ENCODE measurements around the gene CYB5R3. TPM values are rescaled to one million over a fixed set of nuclear protein-coding genes. Genes with fewer than 3 reads are reported as not detected.
"Not testable (repeated sequence)": the region's sequence is repeated elsewhere in the genome, so short reads cannot be mapped to it uniquely, and the experiment has no call there.

CYB5R3 gene
- total RNA-seq, 1 donor from 2014 or later = 243 TPM

DNA sequence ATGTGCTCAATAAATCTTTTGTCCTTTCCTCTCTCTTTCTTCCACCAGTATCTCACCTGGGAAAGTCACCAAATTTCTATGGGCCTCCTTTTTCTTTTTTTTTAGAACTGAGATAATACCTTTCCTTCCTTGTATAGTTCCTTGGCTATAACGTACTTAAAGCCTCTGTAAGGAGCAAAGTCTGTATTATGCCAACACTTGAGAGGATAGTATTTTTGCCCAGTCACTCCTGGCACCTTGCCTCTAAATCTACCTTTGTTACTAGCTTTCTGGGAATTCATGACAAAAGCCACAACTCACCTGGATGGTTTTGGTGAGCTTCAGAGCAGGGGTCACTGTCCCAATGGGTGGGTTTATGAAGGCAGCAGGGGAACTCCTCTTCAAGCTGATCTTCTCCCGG lies 46.7 kb downstream of the CYB5R3 start:
- DNase-seq (ENCODE audit: low spot score) = no peak

GRCh38 chr22:42601879-42602465 lies 47.2 kb downstream of the CYB5R3 start:
- no peak for DNase-seq (ENCODE audit: low spot score)

- DNase-seq (ENCODE audit: low spot score) = no peak
Observed at GRCh38 chr22:42596863-42597530, 52.2 kb downstream of the CYB5R3 start.

DNA sequence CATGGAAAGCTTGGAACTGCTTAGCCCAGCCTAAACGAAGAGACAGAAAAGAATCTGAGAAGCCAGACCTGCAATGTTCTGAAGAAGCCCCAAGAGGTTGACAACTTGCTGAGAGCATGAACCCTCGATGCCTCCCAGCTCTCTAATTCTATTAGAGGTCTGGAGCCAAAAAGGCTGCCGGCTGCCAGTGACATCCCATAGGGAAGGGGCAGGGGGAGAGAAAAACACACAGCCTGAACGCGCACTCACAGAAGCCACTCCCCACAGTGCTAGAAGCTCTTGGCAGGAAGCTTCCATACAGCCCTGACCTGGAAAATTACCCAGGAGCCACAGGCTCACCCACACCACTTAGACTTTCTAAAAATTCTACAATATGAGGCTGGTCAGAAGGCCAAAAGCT lies 52.9 kb downstream of the CYB5R3 start:
- DNase-seq (ENCODE audit: low spot score) = no peak

GRCh38 chr22:42595434-42595833 lies 53.8 kb downstream of the CYB5R3 start:
- no peak for DNase-seq (ENCODE audit: low spot score)

- DNase-seq (ENCODE audit: low spot score) = no peak
Observed at GRCh38 chr22:42591987-42592386, 57.2 kb downstream of the CYB5R3 start.

GRCh38 chr22:42587588-42588175 lies 61.5 kb downstream of the CYB5R3 start:
- no peak for DNase-seq (ENCODE audit: low spot score)

- DNase-seq (ENCODE audit: low spot score) = no peak
Observed at GRCh38 chr22:42586381-42586780, 62.8 kb downstream of the CYB5R3 start.

DNA sequence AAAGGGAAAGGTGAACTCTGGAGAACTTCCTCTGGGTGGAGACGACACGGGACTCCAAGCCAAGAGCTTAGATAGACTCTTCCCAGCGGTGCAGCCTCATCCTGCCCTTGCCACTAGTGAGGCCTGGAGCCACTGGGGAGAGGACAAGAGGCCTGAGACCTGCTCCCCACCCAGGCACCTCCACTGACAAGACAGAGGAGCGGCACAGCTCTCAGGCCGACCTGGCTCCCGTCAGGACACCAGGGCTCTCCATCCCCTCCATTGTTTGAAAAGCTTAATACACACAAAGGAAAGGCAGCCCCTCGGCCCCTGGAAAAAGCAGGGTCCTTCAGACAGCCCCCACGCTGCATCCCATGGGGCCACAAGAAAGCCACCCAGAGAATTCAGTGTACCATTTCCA lies 64.1 kb downstream of the CYB5R3 start:
- DNase-seq (ENCODE audit: low spot score) = no peak

DNA sequence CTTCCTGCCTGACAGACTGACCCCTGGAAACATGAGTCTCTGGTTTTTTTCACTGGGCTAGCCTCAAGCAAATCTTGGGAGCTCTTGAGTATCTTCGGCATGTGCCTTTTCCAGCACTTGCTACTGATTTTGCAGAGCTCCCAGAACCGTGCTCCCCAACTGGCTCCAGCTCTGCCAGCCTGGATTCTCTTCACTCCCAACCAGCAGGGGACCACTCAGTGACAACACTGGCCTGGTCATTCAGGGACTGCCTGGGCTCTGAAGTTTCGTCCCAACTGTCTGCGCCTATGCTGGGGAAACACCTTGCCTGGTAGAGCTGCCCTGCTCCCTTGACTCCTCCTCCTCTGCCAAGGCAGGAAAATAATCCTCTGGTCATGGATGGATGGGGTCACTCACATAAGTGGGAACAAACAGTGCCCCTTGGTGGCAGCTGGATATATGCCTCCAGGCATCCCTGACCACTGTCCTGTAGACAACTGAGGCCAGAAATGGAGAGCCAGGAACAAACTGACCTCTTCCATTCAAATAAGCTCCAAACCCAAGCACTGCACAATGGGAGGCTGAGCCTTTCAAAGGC lies 64.7 kb downstream of the CYB5R3 start:
- no peak for DNase-seq (ENCODE audit: low spot score)

DNA sequence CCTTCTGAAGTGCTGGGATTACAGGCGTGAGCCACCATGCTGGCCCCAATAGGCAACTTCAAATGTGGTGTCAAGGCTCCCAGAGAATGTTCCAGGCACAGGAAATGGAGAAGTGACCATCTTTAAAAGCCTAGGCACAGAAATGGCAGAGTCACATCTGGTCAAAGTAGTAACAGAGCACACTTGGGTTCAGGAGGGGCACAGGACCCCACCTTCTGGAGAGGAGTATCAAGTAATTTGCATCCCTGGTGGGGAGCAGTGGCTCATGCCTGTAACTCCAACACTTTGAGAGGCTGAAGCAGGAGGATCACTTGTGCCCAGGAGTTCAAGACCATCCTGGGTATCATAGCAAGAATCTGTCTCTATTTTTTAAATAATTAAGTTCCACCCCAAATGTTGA lies 66.2 kb downstream of the CYB5R3 start:
- no peak for DNase-seq (ENCODE audit: low spot score)

GRCh38 chr22:42581762-42582716 lies 67.2 kb downstream of the CYB5R3 start:
- peak; percentile 82 for DNase-seq (ENCODE audit: low spot score)

- not testable (repeated sequence) for DNase-seq (ENCODE audit: low spot score)
Observed at GRCh38 chr22:42581194-42581761, 67.9 kb downstream of the CYB5R3 start.

DNA sequence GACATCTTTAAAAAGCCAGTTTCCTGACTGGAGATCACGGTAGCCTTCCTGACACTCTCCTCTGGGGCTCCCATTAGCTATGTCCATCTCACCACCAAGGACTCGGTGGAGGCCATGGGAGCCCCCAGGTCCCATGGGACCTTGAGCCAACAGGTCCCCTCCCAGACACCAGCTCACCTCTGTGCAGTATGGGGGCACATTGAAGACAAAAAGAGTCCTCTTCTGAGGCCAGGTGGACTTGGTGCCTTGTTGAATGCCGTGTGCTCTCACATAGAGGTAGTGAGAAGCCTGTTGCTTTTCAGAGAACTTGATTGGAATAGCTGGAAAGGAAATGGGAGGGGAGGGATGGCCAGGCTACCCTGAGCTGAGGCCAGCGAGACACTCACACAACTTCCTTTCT lies 69.2 kb downstream of the CYB5R3 start:
- not testable (repeated sequence) for DNase-seq (ENCODE audit: low spot score)

GRCh38 chr22:42577623-42578240 lies 71.5 kb downstream of the CYB5R3 start:
- DNase-seq (ENCODE audit: low spot score) = no peak

DNA sequence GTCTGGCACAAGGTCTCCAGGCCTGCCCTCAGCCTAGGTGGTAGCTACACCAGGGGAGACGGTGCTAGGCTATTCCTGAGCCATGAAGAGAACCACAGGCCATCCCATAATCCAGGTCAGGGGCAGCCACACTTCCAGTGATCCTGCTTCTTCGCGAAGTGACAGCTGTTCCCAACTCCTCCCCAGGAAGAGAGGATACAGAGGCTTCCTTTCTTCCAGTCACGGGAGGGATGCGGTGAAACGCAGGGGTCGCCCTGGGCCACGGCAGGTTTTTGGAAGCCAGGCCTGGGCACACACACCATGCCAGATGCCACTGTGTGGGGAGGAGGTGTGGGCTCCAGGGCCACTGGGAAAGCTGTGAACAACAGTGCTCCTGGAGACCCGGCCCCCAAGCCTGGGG lies 72.1 kb downstream of the CYB5R3 start:
- DNase-seq (ENCODE audit: low spot score) = not testable (repeated sequence)

DNA sequence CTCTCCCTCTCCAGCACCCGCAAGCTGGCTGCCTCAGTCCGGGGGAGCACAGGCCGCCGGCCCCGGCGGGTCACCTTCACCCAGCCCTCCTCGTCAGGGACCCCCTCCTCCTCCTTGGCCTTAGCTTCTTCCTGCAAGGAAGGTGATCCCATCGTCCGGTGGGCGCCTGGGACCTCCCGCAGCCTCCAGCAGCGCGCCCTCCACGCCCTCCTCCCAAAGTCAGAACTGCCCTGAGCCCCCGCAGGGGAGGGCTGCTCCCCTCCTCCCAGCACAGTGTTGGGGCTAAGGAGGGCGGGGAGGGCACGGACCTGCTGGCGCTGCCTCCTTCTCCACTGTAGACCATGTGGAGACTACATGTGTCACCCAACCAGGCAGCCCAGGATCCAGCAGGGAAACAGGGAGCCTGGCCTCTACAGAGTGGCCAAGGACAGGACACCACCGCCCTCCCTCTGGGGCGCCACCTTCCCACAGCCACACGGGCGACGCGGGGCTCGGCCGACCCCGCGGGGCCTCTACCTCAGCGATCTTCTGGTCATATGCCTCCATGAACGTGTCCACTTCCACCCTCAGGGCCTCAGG lies 73.1 kb downstream of the CYB5R3 start:
- not testable (repeated sequence) for DNase-seq (ENCODE audit: low spot score)

GRCh38 chr22:42574468-42574867 lies 74.7 kb downstream of the CYB5R3 start:
- not testable (repeated sequence) for DNase-seq (ENCODE audit: low spot score)

- not testable (repeated sequence) for DNase-seq (ENCODE audit: low spot score)
Observed at GRCh38 chr22:42574046-42574445, 75.1 kb downstream of the CYB5R3 start.

- not testable (repeated sequence) for DNase-seq (ENCODE audit: low spot score)
Observed at GRCh38 chr22:42571068-42571467, 78.1 kb downstream of the CYB5R3 start.

DNA sequence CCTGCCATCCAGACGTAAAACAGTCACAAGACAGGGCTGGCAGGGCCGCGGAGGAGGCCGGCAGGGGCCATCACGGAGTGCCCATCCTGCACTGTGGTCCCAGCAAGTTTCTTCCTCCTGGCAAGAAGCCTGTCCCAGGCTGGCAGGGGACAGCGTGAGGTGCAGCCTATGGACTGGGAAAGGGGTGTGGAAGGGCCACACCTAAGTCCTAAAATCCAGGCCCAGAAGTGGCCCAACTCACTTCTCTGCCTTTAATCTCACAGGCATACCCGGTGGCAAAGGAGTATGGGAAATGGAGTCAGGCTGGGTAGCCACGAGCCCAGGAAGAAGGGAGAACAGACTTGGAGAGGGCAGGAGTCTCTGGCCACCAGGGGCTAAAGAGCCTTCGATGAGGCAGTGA lies 78.6 kb downstream of the CYB5R3 start:
- DNase-seq (ENCODE audit: low spot score) = not testable (repeated sequence)
